ENCODE results near the gene KIF1A. TPM values are rescaled to one million over a fixed set of nuclear protein-coding genes. Genes with fewer than 3 reads are reported as not detected.

Gene KIF1A
- total RNA-seq, 1 experiment from 2014 or later, result not detected

- Histone ChIP-seq H3K36me3 (ENCODE audit: low read depth, low read length) (no peaks in the 10 kb centered on the region), H3K79me2 (ENCODE audit: low read length) (no peaks in the 10 kb centered on the region), H3F3A (ENCODE audit: low read length, unreplicated experiment) (no peaks in the 10 kb centered on the region), H3K4me2 (ENCODE audit: low read length) (no peak overlapping the region), H3K9ac (ENCODE audit: low read length) (no peak overlapping the region), H3K9me3 (ENCODE audit: low read length) (no peaks in the 10 kb centered on the region), H3K27ac (ENCODE audit: low read length) (no peak overlapping the region), H3K27me3 (ENCODE audit: low read length) (peaks cover 26% of the 10 kb centered on the region), H3K4me1 (ENCODE audit: insufficient read depth, low read length) (no peaks in the 10 kb centered on the region), H3K9me2 (replicated peaks; ENCODE audit: low read length) (no peaks in the 10 kb centered on the region), H3K4me3 (ENCODE audit: low read length) (no peak overlapping the region), H2AFZ (ENCODE audit: low read length) (no peak overlapping the region), H4K20me1 (ENCODE audit: low read length) (no peaks in the 10 kb centered on the region)
- intact Hi-C loops (cut with micrococcal nuclease), result no loop called here
- CTCF ChIA-PET, result no interaction called here
- TF ChIP-seq CTCF (conservative IDR thresholded peaks at IDR 0.05; ENCODE audit: low read depth, low read length) (no peak), EZH2phosphoT487 (IDR thresholded peaks at IDR 0.05; ENCODE audit: borderline replicate concordance, low read length) (no peak), EZH2 (IDR thresholded peaks at IDR 0.05; ENCODE audit: low read length, unreplicated experiment) (no peak)
- no peak for ATAC-seq
- POLR2A ChIA-PET (ENCODE audit: unreplicated experiment), result no interaction called here
- no peak for DNase-seq
- BruUV-seq (replicated peaks), result no TSS peak
Observed at GRCh38 chr2:240817496-240818292, 2.3 kb downstream of the KIF1A start.

- H3K4me2 ChIP-seq (ENCODE audit: low read length), result no peak overlapping the region
- TF ChIP-seq EZH2 (IDR thresholded peaks at IDR 0.05; ENCODE audit: low read length, unreplicated experiment) (no peak), EZH2phosphoT487 (IDR thresholded peaks at IDR 0.05; ENCODE audit: borderline replicate concordance, low read length) (no peak), CTCF (conservative IDR thresholded peaks at IDR 0.05; ENCODE audit: low read depth, low read length) (no peak)
- ChIA-PET CTCF (no interaction called here), POLR2A (ENCODE audit: unreplicated experiment) (no interaction called here)
- peaks cover 18% of the 10 kb centered on the region for H3K27me3 ChIP-seq (ENCODE audit: low read length)
- DNase-seq, result no peak
- no peaks in the 10 kb centered on the region for H3K9me2 ChIP-seq (replicated peaks; ENCODE audit: low read length)
- H3K9ac ChIP-seq (ENCODE audit: low read length), result no peak overlapping the region
- no peaks in the 10 kb centered on the region for H3K9me3 ChIP-seq (ENCODE audit: low read length)
- ATAC-seq, result no peak
- no peaks in the 10 kb centered on the region for H3K79me2 ChIP-seq (ENCODE audit: low read length)
- H4K20me1 ChIP-seq (ENCODE audit: low read length), result no peaks in the 10 kb centered on the region
- no peak overlapping the region for H2AFZ ChIP-seq (ENCODE audit: low read length)
- H3F3A ChIP-seq (ENCODE audit: low read length, unreplicated experiment), result no peaks in the 10 kb centered on the region
- H3K4me3 ChIP-seq (ENCODE audit: low read length), result no peak overlapping the region
- no peaks in the 10 kb centered on the region for H3K4me1 ChIP-seq (ENCODE audit: insufficient read depth, low read length)
- no peaks in the 10 kb centered on the region for H3K36me3 ChIP-seq (ENCODE audit: low read depth, low read length)
- no TSS peak for BruUV-seq (replicated peaks)
- intact Hi-C loops (cut with micrococcal nuclease), result no loop called here
- H3K27ac ChIP-seq (ENCODE audit: low read length), result no peak overlapping the region
Observed at GRCh38 chr2:240816584-240817495, 3.2 kb downstream of the KIF1A start.
